Heart left ventricle (tissue), 13 donors: ENCODE data around the gene TBX1.

ENCODE experiments used
- POLR2A ChIP-seq, 2 donors: fragments of 450-650 bp; IDR thresholded peaks; one replicate each; pipeline ENCODE4 v1.6.1; 2017; ENCODE audit warnings: antibody characterized with exemption in 2 of 2, mild to moderate bottlenecking in 2 of 2, moderate library complexity in 2 of 2
- TF ChIP-seq, protein P1 (sequence below), 12 donors: fragments of 200-600 bp; sonication (generic) in 4 of 12; IDR thresholded peaks; one replicate each; pipeline versions ENCODE4 v1.5.0 to v1.8.0; 2018 to 2022; ENCODE audit warnings: antibody characterized with exemption in 12 of 12, mild to moderate bottlenecking in 5 of 12
- donor health status: ischemic (EF 13 %, LVEDD 7.1; RV severe dilation, severe dysfunction).
- donor health status: DM: no; HTN: yes; CAD: no.
- donor health status: DM: no; HTN: no; CAD: no.
- donor health status: ischemic (EF 25% LVEDD 6.9; RV normal size, moderate dysfunction).
- donor health status: ischemic (EF 25% LVEDD 5.7; RV mildly dilated, moderate dysfunction).
- donor health status: ischemic (EF 35%, LVEDD 5.7; RV mildly dilated, moderate dysfunction).
- donor health status: nonischemic (EF 11% LVEDD 7.7; RV severe dilation, severe dysfunction).
- donor health status: DM: yes; HTN: yes; CAD: no.
- donor health status: PGD.
- donor health status: ischemic (EF 29% LVEDD 5.4; RV normal size, mild dysfunction).
- donor health status: nonischemic (EF 23%, LVEDD 6.1; RV moderate dilation, normal function).

DNA sequence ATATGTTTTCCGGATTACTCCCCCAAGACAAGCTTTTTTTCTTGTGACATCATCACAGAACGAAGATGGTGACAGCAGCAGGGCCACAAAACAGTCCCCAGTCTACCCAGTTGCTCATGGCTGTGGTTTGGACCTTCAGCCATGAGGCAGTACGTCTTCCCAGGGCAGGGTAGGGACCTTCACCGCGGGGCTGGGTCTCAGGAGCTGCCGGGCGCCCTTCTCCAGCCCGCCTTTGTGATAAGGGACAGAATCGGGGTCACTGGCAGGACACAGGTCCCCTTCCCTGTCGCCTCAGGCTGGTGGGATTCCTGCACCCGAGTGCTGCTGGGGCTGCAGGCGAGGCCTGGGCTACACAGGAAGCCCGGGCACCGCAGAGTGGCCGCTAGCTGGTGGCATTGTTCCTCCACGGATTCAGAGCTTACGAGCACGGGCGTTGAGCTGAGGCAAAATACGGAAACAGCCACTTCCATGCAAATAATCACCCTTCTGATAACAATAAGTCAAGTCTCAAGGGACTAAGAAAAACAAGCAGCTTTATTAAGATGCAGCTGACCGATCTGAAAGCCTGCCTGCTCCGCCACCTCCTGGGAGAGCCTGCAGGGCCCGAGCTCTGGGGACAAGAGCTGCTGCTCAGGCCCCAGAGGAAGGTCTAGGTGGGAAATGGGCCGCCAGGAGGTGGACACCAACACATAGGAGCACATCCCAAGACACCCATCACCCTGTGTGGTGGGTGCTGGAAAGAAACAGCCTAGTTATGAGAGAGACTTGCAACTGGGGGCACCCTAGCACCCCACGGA, 12.3 kb downstream of the TBX1 start:
- TF ChIP-seq, protein P1, sequence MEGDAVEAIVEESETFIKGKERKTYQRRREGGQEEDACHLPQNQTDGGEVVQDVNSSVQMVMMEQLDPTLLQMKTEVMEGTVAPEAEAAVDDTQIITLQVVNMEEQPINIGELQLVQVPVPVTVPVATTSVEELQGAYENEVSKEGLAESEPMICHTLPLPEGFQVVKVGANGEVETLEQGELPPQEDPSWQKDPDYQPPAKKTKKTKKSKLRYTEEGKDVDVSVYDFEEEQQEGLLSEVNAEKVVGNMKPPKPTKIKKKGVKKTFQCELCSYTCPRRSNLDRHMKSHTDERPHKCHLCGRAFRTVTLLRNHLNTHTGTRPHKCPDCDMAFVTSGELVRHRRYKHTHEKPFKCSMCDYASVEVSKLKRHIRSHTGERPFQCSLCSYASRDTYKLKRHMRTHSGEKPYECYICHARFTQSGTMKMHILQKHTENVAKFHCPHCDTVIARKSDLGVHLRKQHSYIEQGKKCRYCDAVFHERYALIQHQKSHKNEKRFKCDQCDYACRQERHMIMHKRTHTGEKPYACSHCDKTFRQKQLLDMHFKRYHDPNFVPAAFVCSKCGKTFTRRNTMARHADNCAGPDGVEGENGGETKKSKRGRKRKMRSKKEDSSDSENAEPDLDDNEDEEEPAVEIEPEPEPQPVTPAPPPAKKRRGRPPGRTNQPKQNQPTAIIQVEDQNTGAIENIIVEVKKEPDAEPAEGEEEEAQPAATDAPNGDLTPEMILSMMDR (IDR thresholded peaks at IDR 0.05): peak in 2 of 12 donors; percentile 3 to 19
- TF ChIP-seq POLR2A (IDR thresholded peaks at IDR 0.05): no peak
